MCF 10A (cell line): ENCODE results near the gene DSCAML1. TPM values are rescaled to one million over a fixed set of nuclear protein-coding genes. Genes with fewer than 3 reads are reported as not detected.

Experiments used
- BruUV-seq: library from RNA; stranded (reverse); fragments of 400-500 nt; replicated peaks from 2 replicates; lab custom pipeline; 2021; lab: Mats Ljungman, UMichigan
- CTCF ChIA-PET: fragments of 300-600 bp; sonication (Branson Sonifier 250); formaldehyde crosslinking; extraction: SDS; loops from one replicate; lab custom pipeline; 2021; ENCODE audit warnings: antibody characterized with exemption, inconsistent platforms; lab: Yijun Ruan, JAX
- POLR2A ChIA-PET: fragments of 300-600, 350-650 bp; sonication (Branson Sonifier 250); formaldehyde crosslinking; extraction: SDS; loops from one replicate; lab custom pipeline; 2020; ENCODE audit warnings: antibody characterized with exemption, inconsistent platforms; lab: Yijun Ruan, JAX
- DNase-seq: peaks from one replicate; pipeline ENCODE4 v3.0.0-alpha.2; 2018; ENCODE audit not compliant: unreplicated experiment
- H3K27ac Mint-ChIP-seq: one replicate; pipeline ENCODE4 v1.8.0; 2022; ENCODE audit warnings: mild to moderate bottlenecking, low read depth, mixed read lengths; ENCODE audit not compliant: unreplicated experiment
- H3K27me3 Mint-ChIP-seq: one replicate; pipeline ENCODE4 v1.8.0; 2022; ENCODE audit warnings: mixed read lengths; ENCODE audit not compliant: insufficient read depth, unreplicated experiment
- H3K36me3 Mint-ChIP-seq: one replicate; pipeline ENCODE4 v1.8.0; 2022; ENCODE audit warnings: mild to moderate bottlenecking, moderate library complexity, mixed read lengths; ENCODE audit not compliant: insufficient read depth, unreplicated experiment
- H3K4me1 Mint-ChIP-seq: one replicate; pipeline ENCODE4 v1.8.0; 2022; ENCODE audit warnings: mixed read lengths; ENCODE audit not compliant: insufficient read depth, unreplicated experiment
- H3K4me3 Mint-ChIP-seq: one replicate; pipeline ENCODE4 v1.8.0; 2022; ENCODE audit warnings: mild to moderate bottlenecking, moderate library complexity, mixed read lengths; ENCODE audit not compliant: unreplicated experiment
- H3K9me3 Mint-ChIP-seq: one replicate; pipeline ENCODE4 v1.8.0; 2022; ENCODE audit warnings: mixed read lengths; ENCODE audit not compliant: unreplicated experiment
- CTCF ChIP-seq: fragments of 200-600 bp; IDR thresholded peaks from one replicate; pipeline ENCODE4 v1.8.0; 2022; ENCODE audit warnings: antibody characterized with exemption, mild to moderate bottlenecking; ENCODE audit not compliant: unreplicated experiment
- intact Hi-C: fragments of 100-400 bp; cut with micrococcal nuclease; formaldehyde crosslinking; loops from 2 replicates; pipeline ENCODE4 v1.14.1; 2022
- total RNA-seq: library from RNA; stranded (reverse); gene quantifications from 2 replicates; pipeline ENCODE4 v1.2.3, GENCODE V29; 2022

DSCAML1 gene
- total RNA-seq, 1 experiment from 2014 or later: not detected

- POLR2A ChIA-PET: no interaction called here
Measured at GRCh38 chr11:117595440-117595839, 201.6 kb downstream of the DSCAML1 start.

GRCh38 chr11:117594721-117595120 is 202.3 kb downstream of the DSCAML1 start:
- Mint-ChIP-seq H3K4me3 (no peak overlapping the region), H3K27ac (no peak overlapping the region), H3K4me1 (no peaks in the 10 kb centered on the region), H3K27me3 (peaks cover 58% of the 10 kb centered on the region), H3K36me3 (no peaks in the 10 kb centered on the region), H3K9me3 (no peaks in the 10 kb centered on the region)
- ChIA-PET POLR2A (no interaction called here), CTCF (no interaction called here)
- intact Hi-C loops: no loop called here
- TF ChIP-seq CTCF: no peak
- BruUV-seq: no TSS peak
- DNase-seq: no peak

More at GRCh38 chr11:117595440-117595839, 201.6 kb downstream of the DSCAML1 start:
- BruUV-seq: no TSS peak
- H3K36me3 Mint-ChIP-seq: no peaks in the 10 kb centered on the region
- H3K27ac Mint-ChIP-seq: no peak overlapping the region
- CTCF ChIA-PET: interaction anchor here (0.6 kb wide), 1 partner anchor 167 kb away, joined by 4 read pairs; no protein-coding TSS in a partner anchor
- no peak overlapping the region for H3K4me3 Mint-ChIP-seq
- peaks cover 57% of the 10 kb centered on the region for H3K27me3 Mint-ChIP-seq
- no peak for TF ChIP-seq CTCF
- peak; percentile 9 for DNase-seq
- H3K9me3 Mint-ChIP-seq: no peaks in the 10 kb centered on the region
- intact Hi-C loops: no loop called here
- no peaks in the 10 kb centered on the region for H3K4me1 Mint-ChIP-seq

- no peaks in the 10 kb centered on the region for H3K4me1 Mint-ChIP-seq
- ChIA-PET POLR2A (no interaction called here), CTCF (no interaction called here)
- BruUV-seq: no TSS peak
- H3K27me3 Mint-ChIP-seq: peaks cover 57% of the 10 kb centered on the region
- intact Hi-C loops: no loop called here
- no peaks in the 10 kb centered on the region for H3K36me3 Mint-ChIP-seq
- TF ChIP-seq CTCF: no peak
- no peak overlapping the region for H3K27ac Mint-ChIP-seq
- H3K9me3 Mint-ChIP-seq: no peaks in the 10 kb centered on the region
- no peak for DNase-seq
- H3K4me3 Mint-ChIP-seq: no peak overlapping the region
Measured at GRCh38 chr11:117593065-117593464, 204.0 kb downstream of the DSCAML1 start.

GRCh38 chr11:117591316-117592039 is 205.5 kb downstream of the DSCAML1 start:
- H3K36me3 Mint-ChIP-seq: no peaks in the 10 kb centered on the region
- BruUV-seq: no TSS peak
- no peaks in the 10 kb centered on the region for H3K9me3 Mint-ChIP-seq
- ChIA-PET POLR2A (no interaction called here), CTCF (interaction anchor here (0.6 kb wide), 1 partner anchor 216 kb away, joined by 3 read pairs; no protein-coding TSS in a partner anchor)
- DNase-seq: no peak
- intact Hi-C loops: no loop called here
- no peak overlapping the region for H3K4me3 Mint-ChIP-seq
- TF ChIP-seq CTCF: no peak
- peaks cover 56% of the 10 kb centered on the region for H3K27me3 Mint-ChIP-seq
- no peaks in the 10 kb centered on the region for H3K4me1 Mint-ChIP-seq
- H3K27ac Mint-ChIP-seq: no peak overlapping the region
